GM19397 (cell line): Measurements from ENCODE around the gene WNT10A.

Experiments
- ATAC-seq: cut with Tn5 transposase; IDR thresholded peaks from one replicate; pipeline ENCODE4 v1.9.1; 2021; ENCODE audit warnings: mild to moderate bottlenecking, moderate library complexity; ENCODE audit not compliant: unreplicated experiment

Gene WNT10A

DNA sequence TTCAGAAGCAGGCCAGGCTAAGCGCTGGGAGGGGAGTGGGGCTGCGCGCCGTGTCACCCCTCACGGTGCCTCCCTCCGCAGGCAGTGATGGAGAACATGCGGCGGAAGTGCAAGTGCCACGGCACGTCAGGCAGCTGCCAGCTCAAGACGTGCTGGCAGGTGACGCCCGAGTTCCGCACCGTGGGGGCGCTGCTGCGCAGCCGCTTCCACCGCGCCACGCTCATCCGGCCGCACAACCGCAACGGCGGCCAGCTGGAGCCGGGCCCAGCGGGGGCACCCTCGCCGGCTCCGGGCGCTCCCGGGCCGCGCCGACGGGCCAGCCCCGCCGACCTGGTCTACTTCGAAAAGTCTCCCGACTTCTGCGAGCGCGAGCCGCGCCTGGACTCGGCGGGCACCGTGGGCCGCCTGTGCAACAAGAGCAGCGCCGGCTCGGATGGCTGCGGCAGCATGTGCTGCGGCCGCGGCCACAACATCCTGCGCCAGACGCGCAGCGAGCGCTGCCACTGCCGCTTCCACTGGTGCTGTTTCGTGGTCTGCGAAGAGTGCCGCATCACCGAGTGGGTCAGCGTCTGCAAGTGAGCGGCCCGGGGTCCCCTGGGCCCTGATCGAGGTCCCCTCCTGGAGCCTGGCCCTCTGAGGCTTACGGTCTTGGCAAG, 12.2 kb downstream of the WNT10A start:
- peak; percentile 56 for ATAC-seq

- no peak for ATAC-seq
Measured at GRCh38 chr2:218893349-218894150, 12.9 kb downstream of the WNT10A start.

GRCh38 chr2:218894151-218894879, 13.7 kb downstream of the WNT10A start:
- ATAC-seq: no peak

DNA sequence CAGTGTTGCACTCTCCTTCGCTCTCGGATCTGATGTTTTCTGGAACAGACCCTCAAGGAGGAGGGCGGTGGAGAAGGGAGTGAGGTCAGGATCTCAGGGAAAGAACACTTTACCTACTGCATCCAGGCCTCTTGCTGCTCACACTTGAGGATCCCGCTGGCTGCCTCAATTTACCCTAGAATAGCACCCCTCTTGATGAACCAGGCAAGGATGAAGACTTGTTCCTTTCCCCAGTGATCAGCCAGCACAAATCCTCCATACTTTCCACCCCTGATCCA, 14.2 kb downstream of the WNT10A start:
- ATAC-seq: no peak

DNA sequence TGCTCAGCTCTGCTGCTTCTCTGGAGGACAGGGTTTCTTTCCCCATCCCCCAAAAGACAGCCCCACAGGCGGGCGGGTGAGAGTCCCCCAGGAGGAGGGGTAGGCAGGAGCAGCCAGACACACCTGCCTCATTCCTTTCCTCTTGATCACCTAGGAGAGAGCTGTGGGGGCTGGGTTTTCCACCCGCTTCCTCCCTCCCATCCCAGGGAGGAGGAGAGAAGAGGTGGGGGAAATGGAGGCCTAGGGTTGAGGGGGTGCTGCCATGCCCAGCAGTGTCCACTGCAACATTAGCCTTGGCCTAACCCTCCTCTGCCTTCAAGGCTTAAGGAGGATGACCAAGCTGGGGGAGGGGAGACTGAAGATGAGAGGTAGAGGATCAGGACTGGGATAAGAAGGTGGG, 14.7 kb downstream of the WNT10A start:
- ATAC-seq: no peak

- ATAC-seq: peak; percentile 2
Measured at GRCh38 chr2:218895759-218896500, 15.3 kb downstream of the WNT10A start.

DNA sequence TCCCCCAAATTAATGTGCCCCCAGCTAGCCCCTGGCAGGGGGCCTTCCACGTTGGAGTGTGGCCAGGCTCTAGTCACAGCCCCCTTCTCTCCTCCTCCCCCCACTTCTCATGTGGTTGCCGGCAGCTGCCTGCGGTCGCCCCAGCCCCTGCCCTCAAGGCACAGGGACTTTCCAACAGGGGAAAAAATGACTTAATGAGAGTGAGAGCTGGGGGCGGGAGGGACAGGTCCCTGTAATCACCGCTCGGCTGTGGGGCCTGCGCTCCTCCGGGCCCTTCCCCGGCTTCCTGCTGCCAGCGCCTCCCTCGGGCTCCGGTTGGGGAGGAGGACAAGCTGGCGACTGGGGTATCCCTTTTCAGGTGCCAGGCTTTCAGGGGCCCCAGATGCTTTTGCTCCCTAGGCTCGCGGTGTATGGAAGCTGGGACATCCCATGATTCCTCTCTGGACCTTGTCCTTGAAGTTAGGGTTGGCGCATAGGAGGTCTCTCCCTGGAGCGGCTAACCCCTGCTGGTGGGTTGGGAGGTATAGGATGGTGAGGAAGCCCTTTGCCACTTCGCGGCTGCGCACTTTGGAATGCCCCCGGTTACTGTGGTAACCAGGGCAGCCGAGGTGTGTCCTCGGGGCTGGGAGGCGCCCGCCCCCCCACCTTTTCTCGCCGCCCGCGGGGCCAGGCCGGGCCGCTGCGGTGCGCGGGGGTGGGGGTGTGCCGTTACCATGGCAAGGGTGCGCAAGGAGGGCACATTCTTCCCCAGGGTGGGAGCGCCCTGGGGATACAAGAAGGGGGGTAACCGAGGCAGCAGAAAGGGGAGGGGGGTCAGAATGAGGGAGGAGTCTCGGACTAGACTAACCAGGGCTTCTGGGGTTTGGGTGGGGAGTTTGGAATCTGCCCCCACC, 16.1 kb downstream of the WNT10A start:
- ATAC-seq: peak; percentile 50

DNA sequence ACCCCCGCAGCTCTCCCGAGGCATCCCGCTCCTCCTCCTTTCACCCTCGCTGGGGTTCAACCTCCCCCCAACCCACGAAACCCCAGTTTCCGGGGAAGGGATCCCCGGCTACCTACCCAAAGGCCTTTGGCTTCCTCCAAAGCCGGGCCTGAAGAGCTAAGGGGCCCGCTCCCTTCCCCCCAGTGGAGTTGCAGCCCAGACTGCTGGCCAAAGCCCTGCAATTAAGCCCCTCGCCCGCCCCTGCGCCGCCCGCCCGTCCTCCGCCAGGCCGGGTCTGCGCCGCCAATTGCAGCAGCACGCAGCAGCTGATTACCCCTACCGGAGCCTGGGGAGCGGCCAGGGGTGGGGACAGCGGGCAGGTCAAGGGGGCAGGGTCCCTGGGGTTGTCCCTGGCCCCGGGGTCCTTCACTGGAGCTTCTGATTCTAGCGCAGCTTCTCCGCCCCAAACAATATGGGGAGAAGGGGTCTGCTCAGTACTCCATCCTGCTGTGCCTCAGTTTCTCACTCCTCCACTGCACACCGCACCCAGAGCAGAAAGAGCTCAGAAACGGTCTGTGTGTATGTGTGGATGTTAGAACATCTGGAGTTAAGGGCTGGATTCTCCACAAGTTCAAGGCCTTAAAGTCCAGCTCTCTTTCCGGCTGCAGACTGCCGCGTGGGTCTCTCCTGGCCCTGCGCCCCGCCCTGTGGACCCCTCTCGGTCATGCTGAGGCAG, 16.9 kb downstream of the WNT10A start:
- no peak for ATAC-seq

DNA sequence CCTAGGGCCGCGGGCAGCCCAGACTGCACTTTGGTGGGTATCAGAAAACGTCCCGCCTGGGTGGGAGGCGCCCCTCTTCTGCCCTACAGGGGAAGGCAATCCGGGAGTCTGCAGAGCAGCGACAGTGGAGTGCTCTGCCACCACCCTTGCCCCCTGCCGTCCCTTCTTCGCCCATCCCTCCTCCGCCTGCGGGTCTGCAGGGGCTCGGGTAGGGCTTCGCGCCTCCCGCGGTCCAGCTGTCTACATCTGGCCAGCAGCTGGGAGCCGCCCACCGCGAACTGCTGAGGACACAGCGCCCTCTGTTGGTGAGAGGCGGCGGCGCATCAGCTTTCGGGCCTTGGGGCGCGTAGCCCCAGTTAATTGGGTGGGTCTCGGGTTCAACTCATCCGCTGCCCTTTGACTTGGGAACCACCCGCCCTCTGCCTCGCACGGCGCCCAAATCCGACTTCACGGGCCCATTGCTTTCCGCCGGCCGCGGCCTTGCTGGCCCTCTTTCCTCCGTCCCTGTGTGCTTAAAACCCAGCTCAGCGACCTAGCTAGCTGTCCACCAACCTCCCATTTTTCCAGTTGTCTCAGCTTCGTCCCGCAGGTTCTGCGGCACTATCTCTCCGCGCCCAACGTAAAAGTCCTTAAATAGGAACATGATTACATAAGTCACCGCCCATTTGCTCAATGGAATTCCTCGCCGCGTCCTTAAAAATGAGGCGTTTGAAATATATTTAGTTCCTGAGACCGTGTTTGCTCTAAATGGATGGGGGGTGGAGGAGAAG, 17.6 kb downstream of the WNT10A start:
- peak; percentile 38 for ATAC-seq

GRCh38 chr2:218899147-218899546, 18.5 kb downstream of the WNT10A start:
- ATAC-seq: no peak

DNA sequence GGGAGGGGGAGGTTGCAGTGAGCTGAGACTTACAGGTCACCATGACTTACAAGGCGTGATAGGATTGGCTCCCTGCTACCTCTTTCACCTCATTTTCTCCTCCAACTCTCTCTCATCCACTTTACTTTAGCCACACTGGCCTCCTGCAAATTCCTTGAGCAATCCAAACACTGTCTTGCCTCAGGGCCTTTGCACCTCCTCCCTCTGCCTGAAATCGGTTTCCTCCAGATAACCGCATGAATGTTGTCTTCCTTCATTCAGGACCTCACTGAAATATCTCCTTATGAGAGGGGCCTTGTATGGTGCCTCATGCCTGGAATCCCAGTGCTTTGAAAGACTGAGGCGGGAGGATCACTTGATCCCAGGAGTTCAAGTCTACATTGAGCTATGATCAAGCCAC, 21.8 kb downstream of the WNT10A start:
- ATAC-seq: no peak

DNA sequence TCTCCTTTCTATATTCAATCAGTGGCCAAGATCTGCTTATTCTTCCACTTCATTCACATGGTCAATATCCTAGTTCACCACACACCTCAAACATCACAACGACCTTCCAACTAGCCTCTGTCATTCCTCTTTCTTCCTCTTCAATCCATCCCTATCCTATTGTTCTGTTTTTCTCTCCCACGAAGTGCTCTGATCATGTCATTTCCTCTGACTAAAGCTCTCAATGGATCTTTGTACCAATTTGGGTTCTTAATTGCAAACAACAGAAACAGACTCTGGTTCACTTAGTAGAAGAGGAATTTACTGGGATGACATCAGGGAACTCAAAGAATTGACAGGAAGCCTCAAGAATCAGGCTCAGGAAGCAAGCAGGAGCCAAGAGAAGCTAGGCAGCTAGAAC, 23.5 kb downstream of the WNT10A start:
- ATAC-seq: no peak

DNA sequence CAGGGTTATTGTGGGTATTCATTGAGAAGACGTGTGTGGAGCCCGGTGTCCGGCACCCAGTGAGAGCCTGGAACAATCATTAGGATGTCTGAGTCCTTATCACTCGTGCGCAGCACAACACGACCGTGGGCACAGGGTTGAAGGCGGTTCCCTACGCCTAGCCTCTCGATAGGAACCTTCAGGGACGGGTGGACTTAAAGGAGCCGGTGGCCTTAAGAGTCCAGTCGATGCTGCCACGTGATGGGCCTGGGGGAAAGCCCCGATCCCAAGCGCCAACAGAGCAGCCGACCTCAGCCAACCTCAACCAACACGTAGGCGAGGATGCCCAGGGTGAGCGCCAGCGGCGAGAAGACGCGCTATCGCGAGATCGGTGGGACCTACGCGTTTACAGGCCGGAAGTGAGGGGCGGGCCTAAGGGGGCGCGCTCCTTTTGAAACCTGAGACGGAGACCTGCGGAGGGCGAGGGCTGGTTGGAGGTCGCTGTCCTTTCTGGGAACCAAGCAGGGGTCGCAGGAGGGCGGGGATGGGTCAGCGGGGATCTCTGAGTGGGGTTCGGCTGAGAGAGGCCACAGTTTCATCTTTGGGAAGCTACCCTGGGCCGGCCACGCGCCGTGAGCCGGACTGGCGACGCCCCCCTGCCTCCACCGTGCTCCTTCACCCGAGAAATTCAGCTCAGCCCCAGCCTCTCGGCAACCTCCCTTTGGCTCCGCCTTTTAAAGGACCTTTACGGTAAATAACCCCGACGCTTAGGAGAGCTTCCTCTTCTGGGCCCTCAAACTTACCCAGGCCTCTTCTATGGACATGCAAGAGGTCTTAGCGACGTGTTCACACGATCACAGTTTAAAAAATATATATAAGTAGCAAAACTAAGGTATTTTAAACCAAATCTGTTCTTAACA, 28.3 kb downstream of the WNT10A start:
- ATAC-seq: peak; percentile 94

- ATAC-seq: no peak
Measured at GRCh38 chr2:218910741-218911140, 30.1 kb downstream of the WNT10A start.

DNA sequence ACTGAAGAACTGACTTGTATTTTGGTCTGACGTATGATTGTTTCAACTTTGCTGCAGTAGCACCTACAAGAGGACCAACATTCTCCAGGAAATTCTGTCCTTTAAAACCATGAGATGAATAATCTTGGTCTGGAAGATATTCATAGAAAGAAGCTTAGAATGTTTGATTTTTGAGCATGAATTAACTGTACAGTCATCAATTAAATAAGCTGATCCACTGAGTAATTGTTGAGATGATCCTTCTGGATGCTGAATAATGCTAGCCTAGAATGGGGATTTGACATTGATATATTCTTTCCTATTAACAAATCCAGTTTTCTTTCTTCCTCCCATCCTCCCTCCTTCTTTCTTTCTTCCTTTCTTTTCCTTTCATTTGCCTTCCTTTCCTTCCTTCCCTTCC, 39.9 kb downstream of the WNT10A start:
- no peak for ATAC-seq

GRCh38 chr2:218924757-218925156, 44.1 kb downstream of the WNT10A start:
- no peak for ATAC-seq

DNA sequence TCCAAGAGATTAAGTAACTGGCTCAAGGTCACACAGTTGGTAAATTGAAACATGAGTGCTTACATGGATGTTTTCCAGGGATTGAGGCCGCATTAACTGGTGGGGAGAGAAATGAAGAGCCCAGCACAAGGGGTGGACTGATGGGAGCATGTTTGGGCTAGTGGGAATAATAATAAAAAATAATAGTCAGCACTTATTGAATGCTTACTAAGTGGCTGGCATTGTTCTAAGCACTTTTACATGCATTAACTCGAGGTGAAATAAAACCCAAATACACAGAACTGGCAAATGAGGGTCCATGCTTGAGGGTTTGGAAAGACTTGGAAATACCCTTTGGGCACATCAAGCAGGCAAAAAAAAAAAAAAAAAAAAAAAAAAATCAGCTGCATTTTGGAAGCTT, 44.8 kb downstream of the WNT10A start:
- ATAC-seq: no peak

DNA sequence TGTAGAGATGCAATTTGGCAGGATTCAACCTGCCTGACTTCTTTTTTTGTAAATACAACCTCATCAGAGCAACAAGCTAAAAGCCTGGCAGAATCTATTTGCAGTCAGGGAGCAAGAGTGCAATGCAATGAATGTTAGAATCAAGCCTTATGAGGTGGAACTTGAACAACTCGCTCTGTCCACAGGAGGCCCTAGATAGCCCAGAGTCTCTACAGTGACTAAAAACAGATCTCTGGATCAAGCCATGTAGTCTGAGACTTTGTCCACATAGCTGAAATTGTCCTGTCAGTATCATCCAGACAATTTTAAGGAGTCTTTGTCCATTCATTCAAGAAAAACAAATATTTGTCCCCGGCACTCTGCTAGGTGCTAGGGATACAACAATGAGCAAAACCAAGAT, 46.8 kb downstream of the WNT10A start:
- ATAC-seq: no peak
